Ovary (tissue), 9 donors: ENCODE measurements around the gene KLHL6. TPM values are rescaled to one million over a fixed set of nuclear protein-coding genes. Genes with fewer than 3 reads are reported as not detected.

Experiments used
- DNase-seq, 5 donors: peaks; one replicate each; pipeline ENCODE4 v3.0.0-alpha.2; 2019 to 2020
- H3K27ac ChIP-seq, 2 donors: fragments of 200-600 bp; one replicate each; pipeline versions ENCODE4 v1.5.1 to v1.8.0; 2019 to 2022
- H3K27me3 ChIP-seq: fragments of 200-600 bp; one replicate; pipeline ENCODE4 v1.8.0; 2022
- H3K36me3 ChIP-seq: fragments of 200-600 bp; sonication (generic); one replicate; pipeline ENCODE4 v1.5.1; 2019
- H3K4me1 ChIP-seq: one replicate; pipeline ENCODE4 v1.8.1; 2013; ENCODE audit warnings: mild to moderate bottlenecking, moderate library complexity; ENCODE audit not compliant: insufficient read depth
- H3K4me3 ChIP-seq: fragments of 200-600 bp; sonication (generic); one replicate; pipeline ENCODE4 v1.5.1; 2017
- H3K9me3 ChIP-seq, 2 donors: fragments of 200-600 bp in 1 of 2; sonication (generic) in 1 of 2; one replicate each; pipeline versions ENCODE4 v1.5.1 to v1.8.1; 2013 to 2019; ENCODE audit warnings: mild to moderate bottlenecking in 1 of 2, moderate library complexity in 1 of 2
- CTCF ChIP-seq, 3 donors: fragments of 450-650 bp in 2 of 3; fragments of 200-600 bp in 1 of 3; IDR thresholded peaks; one replicate each; pipeline versions ENCODE4 v1.5.1 to v1.8.0; 2016 to 2022; ENCODE audit warnings: antibody characterized with exemption in 3 of 3, mild to moderate bottlenecking in 1 of 3
- EP300 ChIP-seq: sonication (generic); formaldehyde crosslinking; IDR thresholded peaks from one replicate; pipeline ENCODE4 v1.6.1; 2017; ENCODE audit warnings: antibody characterized with exemption
- POLR2A ChIP-seq: fragments of 450-650 bp; IDR thresholded peaks from one replicate; pipeline ENCODE4 v1.6.1; 2017; ENCODE audit warnings: antibody characterized with exemption, mild to moderate bottlenecking, moderate library complexity
- WGBS, 3 donors: extraction: QIAGEN DNeasy Blood & Tissue Kit in 1 of 3; methylation state at CpG; one replicate each; pipeline versions ENCODE4 v1.1.5 to v1.1.7; 2013 to 2017; 5-methylcytosine and 5-hydroxymethylcytosine counted together
- intact Hi-C, 4 donors: fragments of 100-400 bp; cut with DNase I; formaldehyde crosslinking; loops; one replicate each; pipeline versions ENCODE4 v1.11.0 to v1.15.1; 2022 to 2023
- polyA plus RNA-seq, 2 donors: library from polyadenylated mRNA; stranded (reverse); fragments of 200-250 nt in 1 of 2; fragments of 350-450 nt in 1 of 2; fragmentation: Illumina TruSeq in 1 of 2; extraction: RNeasy Lipid Tissue Mini Kit (QIAGEN cat#74804) in 1 of 2; gene quantifications; one replicate each; pipeline ENCODE4 v1.2.3, GENCODE V29; 2013 to 2014
- total RNA-seq, 7 donors: library from RNA; depleted of rRNA in 2 of 7; stranded (reverse); fragments of >200 nt in 2 of 7; fragmentation: NEBNext Ultra II Directional in 3 of 7; extraction: Animal tissue kit (Norgen Biotek cat#: 25700) in 3 of 7; gene quantifications; one replicate each; pipeline versions ENCODE4 v1.1.0 to v1.2.4, GENCODE V29; 2016 to 2023
- donor health status: DM: no; HTN: no; CAD: no; lungs with moderate emphysema.
- donor health status: DM: no; HTN: no; CAD: no.
- donor health status: Bipolar disorder and iron deficiency.
- donor health status: DM: yes; HTN: yes; CAD: no.
- donor health status: DM: no; HTN: no; CAD: no.
- donor health status: DM: yes; HTN: yes; CAD: no.

The KLHL6 gene
- total and polyA plus RNA-seq, 9 donors, result 0.21 to 3.9 (median 0.92) TPM

- H3K27me3 ChIP-seq, result no peaks in the 10 kb centered on the region
- no peaks in the 10 kb centered on the region for H3K4me1 ChIP-seq
- H3K27ac ChIP-seq, result no peak overlapping the region
- WGBS, 3 donors, result 92 to 96% (median 95%) methylated on average over 4 of the region's 4 CpGs
- no peak for DNase-seq
- H3K4me3 ChIP-seq, result no peak overlapping the region
- H3K9me3 ChIP-seq, result no peaks in the 10 kb centered on the region
- H3K36me3 ChIP-seq, result no peaks in the 10 kb centered on the region
- intact Hi-C loops, result no loop called here
- no peak for TF ChIP-seq POLR2A
- TF ChIP-seq CTCF (IDR thresholded peaks at IDR 0.05), result no peak
- no peak for TF ChIP-seq EP300
Measured at GRCh38 chr3:183454064-183454463, 101.4 kb downstream of the KLHL6 start.

GRCh38 chr3:183449791-183450190 is 105.7 kb downstream of the KLHL6 start:
- intact Hi-C loops, result no loop called here
- Histone ChIP-seq H3K9me3 (no peaks in the 10 kb centered on the region), H3K4me3 (no peak overlapping the region), H3K4me1 (no peaks in the 10 kb centered on the region), H3K27ac (no peak overlapping the region), H3K27me3 (no peaks in the 10 kb centered on the region), H3K36me3 (no peaks in the 10 kb centered on the region)
- no peak for DNase-seq
- no peak for TF ChIP-seq POLR2A
- WGBS, 3 donors, result 45 to 84% (median 54%) methylated on average over 1 of the region's 1 CpG

GRCh38 chr3:183449391-183449790 is 106.1 kb downstream of the KLHL6 start:
- H3K27me3 ChIP-seq, result no peaks in the 10 kb centered on the region
- TF ChIP-seq EP300, result no peak
- TF ChIP-seq POLR2A, result no peak
- no peak for TF ChIP-seq CTCF (IDR thresholded peaks at IDR 0.05)
- H3K36me3 ChIP-seq, result no peaks in the 10 kb centered on the region
- H3K27ac ChIP-seq, result no peak overlapping the region
- H3K9me3 ChIP-seq, result no peaks in the 10 kb centered on the region
- 15 to 27% (median 22%) methylated on average over 4 of the region's 4 CpGs for WGBS, 3 donors
- no peak overlapping the region for H3K4me3 ChIP-seq
- no peak for DNase-seq
- intact Hi-C loops, result no loop called here
- H3K4me1 ChIP-seq, result no peaks in the 10 kb centered on the region

GRCh38 chr3:183448369-183449128 is 107.0 kb downstream of the KLHL6 start:
- no peak for TF ChIP-seq EP300
- TF ChIP-seq CTCF (IDR thresholded peaks at IDR 0.05), result no peak
- no peak for TF ChIP-seq POLR2A
- DNase-seq, result no peak
- Histone ChIP-seq H3K4me1 (no peaks in the 10 kb centered on the region), H3K36me3 (no peaks in the 10 kb centered on the region), H3K27ac (no peak overlapping the region), H3K9me3 (no peaks in the 10 kb centered on the region), H3K27me3 (no peaks in the 10 kb centered on the region), H3K4me3 (peak overlapping the region; percentile 49)
- intact Hi-C loops, result no loop called here
- WGBS, 3 donors, result 53 to 60% (median 56%) methylated on average over 3 of the region's 3 CpGs

- Histone ChIP-seq H3K27ac (no peak overlapping the region), H3K4me1 (no peaks in the 10 kb centered on the region), H3K36me3 (no peaks in the 10 kb centered on the region), H3K9me3 (no peaks in the 10 kb centered on the region), H3K27me3 (no peaks in the 10 kb centered on the region), H3K4me3 (peak overlapping the region; percentile 49)
- TF ChIP-seq CTCF (IDR thresholded peaks at IDR 0.05) (no peak), POLR2A (no peak), EP300 (no peak)
- intact Hi-C loops, result no loop called here
- 1% methylated on average over 54 of the region's 54 CpGs for WGBS, 3 donors
- DNase-seq, result peak; percentile 57 to 82 (median 66)
Measured at GRCh38 chr3:183447206-183448001, 108.1 kb downstream of the KLHL6 start.
